Epithelial cell of proximal tubule (primary cell): ENCODE measurements around the gene BCAM. TPM values are rescaled to one million over a fixed set of nuclear protein-coding genes. Genes with fewer than 3 reads are reported as not detected.
A peak's percentile ranks its signal among the peaks of the same experiment; 100 is the strongest.

Source experiments
- DNase-seq: peaks from one replicate; pipeline ENCODE4 v3.0.0-alpha.2; 2011; ENCODE audit warnings: low read depth
- H3K4me3 ChIP-seq: 2 replicates; pipeline ENCODE4 v1.5.1; 2011; ENCODE audit warnings: low read depth, mild to moderate bottlenecking, low read length
- total RNA-seq: library from RNA; depleted of rRNA; stranded (reverse); fragments of >200 nt; gene quantifications from 2 replicates; pipeline ENCODE4 v1.2.3, GENCODE V29; 2015
- TF ChIP-seq, protein P1 (sequence below): conservative IDR thresholded peaks from 2 replicates; pipeline ENCODE4 v1.5.1; 2012; ENCODE audit warnings: low read depth, mild to moderate bottlenecking, low read length

Gene BCAM
- total RNA-seq, 1 donor from 2014 or later, result 27.7 TPM

DNA sequence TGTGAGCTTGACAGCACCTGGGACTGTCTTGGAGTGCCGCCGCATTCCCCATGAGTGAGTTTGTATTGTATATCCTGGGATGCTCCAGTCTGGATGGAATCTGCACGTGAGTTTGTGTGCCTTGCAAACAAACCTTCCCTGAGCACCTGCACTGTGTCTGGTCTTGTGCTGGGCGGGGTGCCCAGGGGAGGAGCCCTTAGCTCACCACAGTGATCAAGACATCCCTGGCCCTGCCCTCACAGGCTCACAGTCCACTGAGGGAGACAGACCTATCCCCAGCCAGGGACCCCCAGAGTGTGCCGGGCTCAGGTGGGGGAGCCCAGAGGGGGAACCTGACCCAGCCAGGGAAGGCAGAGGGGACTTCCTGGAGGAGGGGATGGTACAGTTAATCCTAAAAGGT, 1.7 kb upstream of the BCAM start:
- TF ChIP-seq, protein P1, sequence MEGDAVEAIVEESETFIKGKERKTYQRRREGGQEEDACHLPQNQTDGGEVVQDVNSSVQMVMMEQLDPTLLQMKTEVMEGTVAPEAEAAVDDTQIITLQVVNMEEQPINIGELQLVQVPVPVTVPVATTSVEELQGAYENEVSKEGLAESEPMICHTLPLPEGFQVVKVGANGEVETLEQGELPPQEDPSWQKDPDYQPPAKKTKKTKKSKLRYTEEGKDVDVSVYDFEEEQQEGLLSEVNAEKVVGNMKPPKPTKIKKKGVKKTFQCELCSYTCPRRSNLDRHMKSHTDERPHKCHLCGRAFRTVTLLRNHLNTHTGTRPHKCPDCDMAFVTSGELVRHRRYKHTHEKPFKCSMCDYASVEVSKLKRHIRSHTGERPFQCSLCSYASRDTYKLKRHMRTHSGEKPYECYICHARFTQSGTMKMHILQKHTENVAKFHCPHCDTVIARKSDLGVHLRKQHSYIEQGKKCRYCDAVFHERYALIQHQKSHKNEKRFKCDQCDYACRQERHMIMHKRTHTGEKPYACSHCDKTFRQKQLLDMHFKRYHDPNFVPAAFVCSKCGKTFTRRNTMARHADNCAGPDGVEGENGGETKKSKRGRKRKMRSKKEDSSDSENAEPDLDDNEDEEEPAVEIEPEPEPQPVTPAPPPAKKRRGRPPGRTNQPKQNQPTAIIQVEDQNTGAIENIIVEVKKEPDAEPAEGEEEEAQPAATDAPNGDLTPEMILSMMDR, result no peak
- DNase-seq, result no peak
- no peak overlapping the region for H3K4me3 ChIP-seq

DNA sequence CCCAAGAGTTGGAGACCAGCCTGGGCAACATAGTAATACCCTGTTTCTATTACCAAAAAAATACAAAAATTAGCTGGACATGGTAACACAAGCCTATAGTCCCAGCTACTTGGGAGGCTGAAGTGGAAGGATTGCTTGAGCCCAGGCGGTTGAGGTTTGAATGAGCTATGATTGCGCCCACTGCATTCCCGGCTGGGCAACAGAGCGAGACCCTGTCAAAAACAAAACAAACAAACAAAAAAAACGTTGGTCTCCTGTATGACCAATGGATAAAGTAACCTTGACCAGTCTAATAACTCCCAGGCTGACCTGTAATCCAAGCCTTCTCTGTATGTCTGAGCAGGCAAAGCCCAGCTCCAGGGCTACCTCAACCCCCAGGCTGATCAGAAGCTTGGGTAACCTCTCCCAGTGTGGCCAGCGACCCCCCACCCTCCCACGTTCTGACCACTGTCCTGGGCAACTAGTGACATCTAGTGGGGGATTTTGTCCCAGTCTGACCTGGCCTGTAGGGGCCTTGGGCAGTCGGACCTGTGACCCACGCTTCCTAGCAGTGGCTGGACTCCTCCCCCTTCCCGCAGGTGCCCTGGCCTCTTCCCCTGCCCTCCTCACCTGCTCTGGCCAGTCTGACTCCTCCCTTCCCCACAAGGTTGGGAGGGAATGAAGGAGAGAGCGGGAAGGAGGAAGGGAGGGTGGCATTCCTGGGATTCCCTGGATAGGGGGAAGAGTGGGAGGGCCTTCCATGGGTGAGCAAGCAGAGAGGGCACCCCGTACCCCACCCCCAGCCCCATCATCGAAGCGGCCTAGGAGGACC, 1.0 kb upstream of the BCAM start:
- TF ChIP-seq, protein P1, result peak; percentile 60
- peak; percentile 31 for DNase-seq
- no peak overlapping the region for H3K4me3 ChIP-seq

DNA sequence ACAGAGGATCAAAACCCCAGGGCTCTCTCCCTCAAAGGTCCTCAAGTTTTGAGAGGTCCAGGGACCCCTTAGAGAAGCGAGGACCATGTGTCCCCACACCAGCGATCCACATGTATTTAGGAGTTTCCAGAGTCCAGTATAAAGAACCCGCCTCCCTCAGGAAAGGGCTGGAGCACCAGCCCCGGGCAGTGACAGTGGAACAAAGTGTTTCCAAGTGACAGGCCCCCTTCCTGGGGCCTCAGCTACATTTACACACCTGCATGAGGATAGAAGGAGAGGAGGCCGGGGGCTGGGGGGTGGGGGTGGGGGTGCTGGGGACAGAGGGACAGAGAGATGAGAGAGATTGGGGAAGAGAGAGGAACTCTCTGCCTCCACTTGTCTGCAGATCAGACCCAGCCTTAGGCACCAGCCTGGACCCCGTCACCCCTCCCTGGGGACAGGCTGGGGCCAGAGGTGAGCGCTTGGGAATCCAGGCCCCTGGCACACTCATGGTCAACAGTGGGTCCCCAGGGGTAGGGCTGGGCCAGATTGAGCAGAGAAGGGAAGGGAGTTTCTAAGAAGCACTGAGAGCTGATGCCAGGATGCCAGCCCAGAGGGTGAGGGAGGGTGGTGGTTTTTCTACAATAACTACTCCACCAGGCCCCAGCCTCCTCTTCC, 802 bp downstream of the BCAM start:
- H3K4me3 ChIP-seq, result peak overlapping the region; percentile 67
- no peak for DNase-seq
- TF ChIP-seq, protein P1, result no peak

DNA sequence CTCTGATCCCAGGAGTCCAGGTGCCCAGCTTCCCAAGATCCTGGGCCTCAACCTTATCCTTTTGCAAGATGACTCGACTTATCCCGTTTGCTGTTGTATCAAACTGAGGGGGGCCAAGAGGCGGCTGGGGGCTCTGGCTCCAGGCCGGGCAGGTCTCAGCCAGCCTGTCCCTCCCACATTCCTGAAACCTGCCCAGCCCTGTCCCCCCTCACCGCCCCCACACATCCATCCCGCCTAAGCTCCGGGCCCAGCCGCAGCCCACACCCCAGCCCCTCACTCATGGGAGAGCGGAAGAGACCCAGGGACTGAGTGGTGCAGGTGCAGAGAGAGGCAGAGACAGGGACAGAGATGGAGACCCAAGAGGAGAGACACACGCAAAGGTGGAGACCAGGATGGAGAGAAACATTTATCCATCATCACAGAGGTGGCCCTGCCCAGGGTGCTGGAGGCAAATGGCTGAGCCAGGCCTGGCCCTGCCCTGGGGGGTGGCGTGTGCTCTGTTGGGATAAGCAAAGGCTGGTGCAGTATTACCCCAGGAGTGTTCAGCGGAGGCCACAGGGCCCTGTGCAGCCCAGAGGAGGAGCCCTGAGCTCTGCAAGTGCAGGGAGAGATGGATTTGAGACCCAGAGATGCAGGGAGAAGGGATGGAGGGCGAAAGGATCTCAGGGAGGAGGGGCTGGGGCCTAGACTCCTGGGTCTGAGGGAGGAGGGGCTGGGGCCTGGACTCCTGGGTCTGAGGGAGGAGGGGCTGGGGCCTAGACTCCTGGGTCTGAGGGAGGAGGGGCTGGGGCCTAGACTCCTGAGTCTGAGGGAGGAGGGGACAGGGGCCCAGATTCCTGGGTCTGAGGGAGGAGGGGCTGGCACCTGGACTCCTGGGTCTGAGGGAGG, 1.6 kb downstream of the BCAM start:
- TF ChIP-seq, protein P1, result no peak
- peak overlapping the region; percentile 27 for H3K4me3 ChIP-seq
- no peak for DNase-seq

DNA sequence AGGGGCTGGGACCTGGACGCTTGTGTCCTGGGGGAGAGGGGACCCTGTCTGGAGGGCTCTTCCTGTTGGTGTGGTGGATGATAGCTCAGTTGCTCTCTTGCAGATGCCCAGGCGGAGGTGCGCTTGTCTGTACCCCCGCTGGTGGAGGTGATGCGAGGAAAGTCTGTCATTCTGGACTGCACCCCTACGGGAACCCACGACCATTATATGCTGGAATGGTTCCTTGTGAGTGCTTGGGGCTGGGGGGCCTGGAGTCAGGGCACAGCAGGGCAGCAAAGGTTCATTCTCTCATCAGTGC, 2.2 kb downstream of the BCAM start:
- no peak for DNase-seq
- TF ChIP-seq, protein P1, result no peak
- H3K4me3 ChIP-seq, result no peak overlapping the region

DNA sequence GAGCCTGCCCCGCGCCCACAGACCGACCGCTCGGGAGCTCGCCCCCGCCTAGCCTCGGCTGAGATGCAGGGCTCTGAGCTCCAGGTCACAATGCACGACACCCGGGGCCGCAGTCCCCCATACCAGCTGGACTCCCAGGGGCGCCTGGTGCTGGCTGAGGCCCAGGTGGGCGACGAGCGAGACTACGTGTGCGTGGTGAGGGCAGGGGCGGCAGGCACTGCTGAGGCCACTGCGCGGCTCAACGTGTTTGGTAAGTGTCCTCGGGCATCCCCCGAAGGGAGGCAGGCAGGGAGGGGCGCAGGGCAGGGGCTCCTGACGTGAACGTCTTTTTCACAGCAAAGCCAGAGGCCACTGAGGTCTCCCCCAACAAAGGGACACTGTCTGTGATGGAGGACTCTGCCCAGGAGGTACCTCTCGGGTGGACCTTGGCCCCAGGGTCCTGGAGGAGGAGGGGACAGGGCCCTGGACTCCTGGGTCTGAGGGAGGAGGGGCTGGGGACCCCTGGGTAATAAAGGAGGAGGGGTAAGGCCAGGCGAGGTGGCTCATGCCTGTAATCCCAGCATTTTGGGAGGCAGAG, 3.3 kb downstream of the BCAM start:
- DNase-seq, result no peak
- TF ChIP-seq, protein P1, result no peak
- H3K4me3 ChIP-seq, result no peak overlapping the region
